K562 (cell line): ENCODE results near the gene HSPB2. TPM values are rescaled to one million over a fixed set of nuclear protein-coding genes. Genes with fewer than 3 reads are reported as not detected.
A peak's percentile ranks its signal among the peaks of the same experiment; 100 is the strongest.

Experiments
- ETV6 ChIP-seq, 3 experiments: fragments of 150-350 bp in 1 of 3; sonication (generic) in 1 of 3; formaldehyde crosslinking in 1 of 3; IDR thresholded peaks; 2 replicates each; pipeline versions ENCODE4 v1.6.1 to v1.8.0; 2014 to 2022; ENCODE audit warnings: borderline replicate concordance in 2 of 3, low read depth in 2 of 3, antibody characterized with exemption in 1 of 3, low read length in 1 of 3, mild to moderate bottlenecking in 1 of 3, missing genetic modification reagents in 1 of 3
- REST ChIP-seq, 2 experiments: fragments of 450-650 bp; formaldehyde crosslinking in 1 of 2; IDR thresholded peaks; 2 replicates each; pipeline versions ENCODE4 v1.4.0 to v1.6.1; 2014 to 2020; ENCODE audit warnings: mild to moderate bottlenecking in 2 of 2, borderline replicate concordance in 1 of 2, low read depth in 1 of 2
- polyA plus RNA-seq, 8 experiments: library from polyadenylated mRNA; depleted of rRNA in 4 of 8; stranded (reverse) in 5 of 8; unstranded in 3 of 8; fragments of >200 nt; fragmentation: Nextera tagmentation in 2 of 8; fragmentation: Illumina TruSeq in 1 of 8; extraction: Ambion mirVana in 2 of 8; extraction: Trizol in 1 of 8; gene quantifications; 2 replicates each; pipeline versions ENCODE4 v1.2.1 to v1.2.3, GENCODE V29; 2011 to 2014; ENCODE audit warnings: inconsistent platforms in 1 of 8, missing spikeins in 1 of 8
- total RNA-seq, 7 experiments: library from RNA; depleted of rRNA in 6 of 7; stranded (reverse); fragments of >200 nt in 6 of 7; fragmentation: Illumina TruSeq in 2 of 7; extraction: Trizol in 2 of 7; gene quantifications; 2 replicates each; pipeline versions ENCODE4 v1.2.1 to v1.2.3, GENCODE V29; 2011 to 2021; ENCODE audit warnings: low replicate concordance in 1 of 7

Gene HSPB2
- total and polyA plus RNA-seq, 9 of the 15 experiments (the other 6 are each of a cell fraction or from before 2014, with no cell fraction given), result 0.06 to 0.35 (median 0.11) TPM; not detected in 5

GRCh38 chr11:111911563-111912401 lies 752 bp upstream of the HSPB2 start, which contains the start of gene CRYAB (continued):
- TF ChIP-seq REST (IDR thresholded peaks at IDR 0.05; ENCODE audit: borderline replicate concordance) (peak; percentile 34), REST (CRISPR knock-in tag; IDR thresholded peaks at IDR 0.05; ENCODE audit: low read depth) (no peak), ETV6 (IDR thresholded peaks at IDR 0.05; ENCODE audit: borderline replicate concordance in 1 of 2, low read depth in 2 of 2, low read length in 1 of 2) (no peak), ETV6 (CRISPR knock-in tag; IDR thresholded peaks at IDR 0.05; ENCODE audit: borderline replicate concordance) (no peak)
